Body of pancreas (tissue), 4 donors: ENCODE data around the gene B4GALT2.

ENCODE experiments used
- POLR2A ChIP-seq, 3 donors: fragments of 450-650 bp; IDR thresholded peaks; one replicate each; pipeline ENCODE4 v1.6.1; 2016; ENCODE audit warnings: antibody characterized with exemption in 3 of 3, mild to moderate bottlenecking in 2 of 3
- TF ChIP-seq, protein P1 (sequence below), 7 experiments: fragments of 450-650 bp in 4 of 7; fragments of 200-600 bp in 3 of 7; sonication (generic) in 3 of 7; IDR thresholded peaks; one replicate each; pipeline ENCODE4 v1.5.1; 2016 to 2019; ENCODE audit warnings: antibody characterized with exemption in 7 of 7

- TF ChIP-seq, protein P1, sequence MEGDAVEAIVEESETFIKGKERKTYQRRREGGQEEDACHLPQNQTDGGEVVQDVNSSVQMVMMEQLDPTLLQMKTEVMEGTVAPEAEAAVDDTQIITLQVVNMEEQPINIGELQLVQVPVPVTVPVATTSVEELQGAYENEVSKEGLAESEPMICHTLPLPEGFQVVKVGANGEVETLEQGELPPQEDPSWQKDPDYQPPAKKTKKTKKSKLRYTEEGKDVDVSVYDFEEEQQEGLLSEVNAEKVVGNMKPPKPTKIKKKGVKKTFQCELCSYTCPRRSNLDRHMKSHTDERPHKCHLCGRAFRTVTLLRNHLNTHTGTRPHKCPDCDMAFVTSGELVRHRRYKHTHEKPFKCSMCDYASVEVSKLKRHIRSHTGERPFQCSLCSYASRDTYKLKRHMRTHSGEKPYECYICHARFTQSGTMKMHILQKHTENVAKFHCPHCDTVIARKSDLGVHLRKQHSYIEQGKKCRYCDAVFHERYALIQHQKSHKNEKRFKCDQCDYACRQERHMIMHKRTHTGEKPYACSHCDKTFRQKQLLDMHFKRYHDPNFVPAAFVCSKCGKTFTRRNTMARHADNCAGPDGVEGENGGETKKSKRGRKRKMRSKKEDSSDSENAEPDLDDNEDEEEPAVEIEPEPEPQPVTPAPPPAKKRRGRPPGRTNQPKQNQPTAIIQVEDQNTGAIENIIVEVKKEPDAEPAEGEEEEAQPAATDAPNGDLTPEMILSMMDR (IDR thresholded peaks at IDR 0.05) = no peak
- TF ChIP-seq POLR2A (IDR thresholded peaks at IDR 0.05) = no peak
These were observed 5.8 kb downstream of the B4GALT2 start for GRCh38 chr1:43984855-43985254.
